OCI-LY3 (cell line): ENCODE measurements around the gene KDM5C.

Experiments
- EZH2phosphoT487 ChIP-seq: fragments of 200-600 bp; shearing (Covaris generic); IDR thresholded peaks from 2 replicates; pipeline ENCODE4 v1.6.1; 2018; ENCODE audit warnings: antibody characterized with exemption, mixed run types, low read depth
- TF ChIP-seq, protein P1 (sequence below): fragments of 200-600, 300-600 bp; sonication (generic); IDR thresholded peaks from 2 replicates; pipeline ENCODE4 v1.5.1; 2014; ENCODE audit warnings: antibody characterized with exemption, low read length, low read depth

DNA sequence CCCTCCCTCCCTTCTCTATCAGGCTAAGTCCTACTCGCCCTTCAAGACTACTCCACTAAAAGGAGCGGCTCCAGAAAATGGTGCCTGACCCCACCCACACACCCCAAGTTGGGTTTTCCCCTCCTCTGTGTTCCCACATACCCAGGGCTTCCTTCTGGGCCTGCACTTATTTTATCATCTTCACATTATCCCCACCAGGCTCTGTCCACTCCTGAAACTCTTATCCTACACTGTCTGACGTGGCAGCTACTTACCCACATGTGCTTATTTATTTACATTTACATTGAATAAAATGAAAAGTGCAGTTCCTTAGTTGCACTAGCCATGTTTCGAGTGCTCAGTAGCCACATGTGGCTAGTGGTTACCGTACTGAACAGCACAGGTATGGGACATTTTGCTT is 5.1 kb upstream of the KDM5C start:
- TF ChIP-seq, protein P1, sequence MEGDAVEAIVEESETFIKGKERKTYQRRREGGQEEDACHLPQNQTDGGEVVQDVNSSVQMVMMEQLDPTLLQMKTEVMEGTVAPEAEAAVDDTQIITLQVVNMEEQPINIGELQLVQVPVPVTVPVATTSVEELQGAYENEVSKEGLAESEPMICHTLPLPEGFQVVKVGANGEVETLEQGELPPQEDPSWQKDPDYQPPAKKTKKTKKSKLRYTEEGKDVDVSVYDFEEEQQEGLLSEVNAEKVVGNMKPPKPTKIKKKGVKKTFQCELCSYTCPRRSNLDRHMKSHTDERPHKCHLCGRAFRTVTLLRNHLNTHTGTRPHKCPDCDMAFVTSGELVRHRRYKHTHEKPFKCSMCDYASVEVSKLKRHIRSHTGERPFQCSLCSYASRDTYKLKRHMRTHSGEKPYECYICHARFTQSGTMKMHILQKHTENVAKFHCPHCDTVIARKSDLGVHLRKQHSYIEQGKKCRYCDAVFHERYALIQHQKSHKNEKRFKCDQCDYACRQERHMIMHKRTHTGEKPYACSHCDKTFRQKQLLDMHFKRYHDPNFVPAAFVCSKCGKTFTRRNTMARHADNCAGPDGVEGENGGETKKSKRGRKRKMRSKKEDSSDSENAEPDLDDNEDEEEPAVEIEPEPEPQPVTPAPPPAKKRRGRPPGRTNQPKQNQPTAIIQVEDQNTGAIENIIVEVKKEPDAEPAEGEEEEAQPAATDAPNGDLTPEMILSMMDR: no peak
- TF ChIP-seq EZH2phosphoT487: no peak
